Thyroid gland (tissue), 4 donors: ENCODE measurements around the gene DNAJC10. TPM values are rescaled to one million over a fixed set of nuclear protein-coding genes. Genes with fewer than 3 reads are reported as not detected.
"Not testable (repeated sequence)": the region's sequence is repeated elsewhere in the genome, so short reads cannot be mapped to it uniquely, and the experiment has no call there.

Source experiments
- DNase-seq, 2 donors: peaks; one replicate each; pipeline ENCODE4 v3.0.0-alpha.2; 2019
- H3K27ac ChIP-seq, 3 donors: fragments of 200-600 bp; sonication (generic); 1 replicate in 2 of 3; 2 replicates in 1 of 3; pipeline ENCODE4 v1.5.1; 2016 to 2019; ENCODE audit warnings: mild to moderate bottlenecking in 1 of 3, moderate library complexity in 1 of 3
- H3K27me3 ChIP-seq: fragments of 200-600 bp; sonication (generic); one replicate; pipeline ENCODE4 v1.5.1; 2019
- H3K36me3 ChIP-seq, 2 donors: fragments of 200-600 bp; sonication (generic); one replicate each; pipeline ENCODE4 v1.5.1; 2016 to 2019
- H3K4me1 ChIP-seq, 2 donors: fragments of 200-600 bp; sonication (generic); one replicate each; pipeline ENCODE4 v1.5.1; 2017 to 2019
- H3K4me3 ChIP-seq, 3 donors: fragments of 200-600 bp; sonication (generic); replicated peaks in 1 of 3; 1 replicate in 2 of 3; 2 replicates in 1 of 3; pipeline ENCODE4 v1.5.1; 2016; ENCODE audit warnings: mild to moderate bottlenecking in 1 of 3
- H3K9me3 ChIP-seq: fragments of 200-600 bp; sonication (generic); one replicate; pipeline ENCODE4 v1.5.1; 2017
- CTCF ChIP-seq, 6 experiments: fragments of 200-600 bp in 3 of 6; fragments of 450-650 bp in 3 of 6; sonication (generic) in 3 of 6; IDR thresholded peaks; one replicate each; pipeline ENCODE4 v1.5.1; 2016 to 2019; ENCODE audit warnings: antibody characterized with exemption in 6 of 6, mild to moderate bottlenecking in 2 of 6, inconsistent platforms in 1 of 6, moderate library complexity in 1 of 6
- POLR2A ChIP-seq, 2 donors: fragments of 450-650 bp; IDR thresholded peaks; one replicate each; pipeline ENCODE4 v1.6.1; 2017; ENCODE audit warnings: antibody characterized with exemption in 2 of 2, mild to moderate bottlenecking in 2 of 2, moderate library complexity in 1 of 2
- WGBS, 2 donors: methylation state at CpG; one replicate each; pipeline ENCODE4 v1.1.5; 2017; 5-methylcytosine and 5-hydroxymethylcytosine counted together
- intact Hi-C: fragments of 100-400 bp; cut with DNase I; formaldehyde crosslinking; loops from one replicate; pipeline ENCODE4 v1.15.1; 2023
- total RNA-seq, 4 donors: library from RNA; depleted of rRNA; stranded (reverse); fragments of >200 nt; gene quantifications; one replicate each; pipeline ENCODE4 v1.2.3, GENCODE V29; 2016

DNAJC10 gene
- total RNA-seq, 4 donors from 2014 or later: 76.4 to 99.4 (median 86.0) TPM

- Histone ChIP-seq H3K4me1 (no peaks in the 10 kb centered on the region), H3K27me3 (no peaks in the 10 kb centered on the region), H3K4me3 (no peak overlapping the region), H3K9me3 (no peaks in the 10 kb centered on the region), H3K27ac (no peak overlapping the region), H3K36me3 (peaks cover 0 to 1% of the 10 kb centered on the region in 2 donors)
- TF ChIP-seq POLR2A (IDR thresholded peaks at IDR 0.05): no peak
- TF ChIP-seq CTCF (IDR thresholded peaks at IDR 0.05): no peak
- no peak for DNase-seq
- intact Hi-C loops: no loop called here
Measured at GRCh38 chr2:182730486-182730885, 14.4 kb downstream of the DNAJC10 start.

GRCh38 chr2:182732736-182733135 lies 16.7 kb downstream of the DNAJC10 start:
- intact Hi-C loops: no loop called here
- H3K36me3 ChIP-seq: peaks cover 11 to 17% of the 10 kb centered on the region in 2 donors
- no peak overlapping the region for H3K4me3 ChIP-seq
- no peak for DNase-seq
- H3K27me3 ChIP-seq: no peaks in the 10 kb centered on the region
- no peaks in the 10 kb centered on the region for H3K9me3 ChIP-seq
- H3K27ac ChIP-seq: no peak overlapping the region
- no peaks in the 10 kb centered on the region for H3K4me1 ChIP-seq
- TF ChIP-seq POLR2A (IDR thresholded peaks at IDR 0.05): no peak
- TF ChIP-seq CTCF (IDR thresholded peaks at IDR 0.05): no peak

GRCh38 chr2:182733572-182733971 lies 17.5 kb downstream of the DNAJC10 start:
- DNase-seq: no peak
- Histone ChIP-seq H3K27me3 (no peaks in the 10 kb centered on the region), H3K27ac (no peak overlapping the region), H3K4me1 (no peaks in the 10 kb centered on the region), H3K36me3 (peaks cover 16 to 18% of the 10 kb centered on the region in 2 donors), H3K4me3 (no peak overlapping the region), H3K9me3 (no peaks in the 10 kb centered on the region)
- TF ChIP-seq CTCF (IDR thresholded peaks at IDR 0.05): no peak
- no peak for TF ChIP-seq POLR2A (IDR thresholded peaks at IDR 0.05)
- intact Hi-C loops: no loop called here
- 98 to 99% methylated on average over 1 of the region's 1 CpG for WGBS, 2 donors

- 93 to 97% methylated on average over 8 of the region's 8 CpGs for WGBS, 2 donors
- peaks cover 22 to 26% of the 10 kb centered on the region in 2 donors for H3K36me3 ChIP-seq
- DNase-seq, H3K27me3 ChIP-seq, H3K9me3 ChIP-seq, intact Hi-C loops, H3K27ac ChIP-seq, H3K4me3 ChIP-seq, H3K4me1 ChIP-seq: not testable (repeated sequence)
Measured at GRCh38 chr2:182736856-182737255, 20.8 kb downstream of the DNAJC10 start.

GRCh38 chr2:182740701-182741100 lies 24.6 kb downstream of the DNAJC10 start:
- 89 to 97% methylated on average over 2 of the region's 2 CpGs for WGBS, 2 donors
- no peaks in the 10 kb centered on the region for H3K27me3 ChIP-seq
- H3K27ac ChIP-seq: no peak overlapping the region
- peaks cover 49 to 55% of the 10 kb centered on the region in 2 donors for H3K36me3 ChIP-seq
- no peaks in the 10 kb centered on the region for H3K9me3 ChIP-seq
- no peak for DNase-seq
- TF ChIP-seq CTCF (IDR thresholded peaks at IDR 0.05) (no peak), POLR2A (IDR thresholded peaks at IDR 0.05) (no peak)
- no peak overlapping the region for H3K4me3 ChIP-seq
- intact Hi-C loops: no loop called here
- H3K4me1 ChIP-seq: no peaks in the 10 kb centered on the region

- no peak for TF ChIP-seq CTCF (IDR thresholded peaks at IDR 0.05)
- no peak for TF ChIP-seq POLR2A (IDR thresholded peaks at IDR 0.05)
- DNase-seq: no peak
- intact Hi-C loops: no loop called here
- no peaks in the 10 kb centered on the region for H3K4me1 ChIP-seq
- no peak overlapping the region for H3K27ac ChIP-seq
- no peak overlapping the region for H3K4me3 ChIP-seq
- peaks cover 48 to 49% of the 10 kb centered on the region in 2 donors for H3K36me3 ChIP-seq
- no peaks in the 10 kb centered on the region for H3K27me3 ChIP-seq
- 97% methylated on average over 2 of the region's 2 CpGs for WGBS, 2 donors
- H3K9me3 ChIP-seq: no peaks in the 10 kb centered on the region
Measured at GRCh38 chr2:182741620-182742019, 25.6 kb downstream of the DNAJC10 start.
